Natural killer cell (primary cell): ENCODE data around the gene GALNT5. TPM values are rescaled to one million over a fixed set of nuclear protein-coding genes. Genes with fewer than 3 reads are reported as not detected.

Experiments used
- ATAC-seq, 3 donors: fragments of 150-1000 bp in 2 of 3; fragments of 200-7000 bp in 1 of 3; cut with Tn5 transposase; 1 replicate in 1 of 3; 2 replicates in 2 of 3; pipeline ENCODE4 v1.10.0; 2021; ENCODE audit warnings: mild to moderate bottlenecking in 2 of 3, moderate library complexity in 2 of 3
- DNase-seq, 2 donors: peaks; one replicate each; pipeline versions ENCODE4 v3.0.0 to v3.0.0-alpha.2; 2013 to 2021; ENCODE audit warnings: mixed read lengths in 1 of 2
- H3K27ac ChIP-seq: one replicate; pipeline ENCODE4 v1.5.1; 2013; ENCODE audit warnings: mild to moderate bottlenecking, low read length
- H3K27me3 ChIP-seq: one replicate; pipeline ENCODE4 v1.6.1; 2013; ENCODE audit warnings: low read length; ENCODE audit not compliant: control insufficient read depth, insufficient read depth
- H3K36me3 ChIP-seq: one replicate; pipeline ENCODE4 v1.6.1; 2013; ENCODE audit warnings: low read length; ENCODE audit not compliant: control insufficient read depth, insufficient read depth
- H3K4me1 ChIP-seq: one replicate; pipeline ENCODE4 v1.6.1; 2013; ENCODE audit warnings: low read length; ENCODE audit not compliant: control insufficient read depth, insufficient read depth
- H3K4me3 ChIP-seq: one replicate; pipeline ENCODE4 v1.5.1; 2013; ENCODE audit warnings: low read length
- H3K9me3 ChIP-seq: one replicate; pipeline ENCODE4 v1.6.1; 2013; ENCODE audit warnings: low read length; ENCODE audit not compliant: control insufficient read depth, insufficient read depth
- H3K27ac Mint-ChIP-seq, 2 donors: one replicate each; pipeline ENCODE4 v1.8.0; 2022; ENCODE audit warnings: mild to moderate bottlenecking in 2 of 2, mixed read lengths in 2 of 2, moderate library complexity in 1 of 2
- H3K27me3 Mint-ChIP-seq, 2 donors: one replicate each; pipeline ENCODE4 v1.8.0; 2022; ENCODE audit warnings: low read depth in 2 of 2, mixed read lengths in 2 of 2
- H3K36me3 Mint-ChIP-seq: one replicate; pipeline ENCODE4 v1.8.0; 2022; ENCODE audit warnings: mixed read lengths
- H3K4me1 Mint-ChIP-seq, 2 donors: one replicate each; pipeline ENCODE4 v1.8.0; 2022; ENCODE audit warnings: mixed read lengths in 2 of 2
- H3K4me3 Mint-ChIP-seq: one replicate; pipeline ENCODE4 v1.8.0; 2022; ENCODE audit warnings: mild to moderate bottlenecking, moderate library complexity, mixed read lengths
- H3K9me3 Mint-ChIP-seq, 2 donors: one replicate each; pipeline ENCODE4 v1.8.0; 2022; ENCODE audit warnings: mixed read lengths in 2 of 2
- WGBS: methylation state at CpG from one replicate; pipeline ENCODE4 v1.1.7; 2013; ENCODE audit warnings: missing lambda C conversion rate; ENCODE audit not compliant: insufficient coverage; 5-methylcytosine and 5-hydroxymethylcytosine counted together
- intact Hi-C: fragments of 100-400 bp; cut with micrococcal nuclease; formaldehyde crosslinking; loops from one replicate; pipeline ENCODE4 v1.14.2; 2022
- total RNA-seq, 4 donors: library from RNA; stranded (reverse); fragments of 120-200 nt in 1 of 4; gene quantifications; one replicate each; pipeline versions ENCODE4 v1.2.3 to v1.2.4, GENCODE V29; 2013 to 2022
- TF ChIP-seq, protein P1 (sequence below): fragments of 200-600 bp; IDR thresholded peaks from one replicate; pipeline ENCODE4 v1.8.0; 2022; ENCODE audit warnings: antibody characterized with exemption

The GALNT5 gene
- total RNA-seq, 3 donors from 2014 or later (not counting 1 experiment from before 2014, with no cell fraction given): not detected

DNA sequence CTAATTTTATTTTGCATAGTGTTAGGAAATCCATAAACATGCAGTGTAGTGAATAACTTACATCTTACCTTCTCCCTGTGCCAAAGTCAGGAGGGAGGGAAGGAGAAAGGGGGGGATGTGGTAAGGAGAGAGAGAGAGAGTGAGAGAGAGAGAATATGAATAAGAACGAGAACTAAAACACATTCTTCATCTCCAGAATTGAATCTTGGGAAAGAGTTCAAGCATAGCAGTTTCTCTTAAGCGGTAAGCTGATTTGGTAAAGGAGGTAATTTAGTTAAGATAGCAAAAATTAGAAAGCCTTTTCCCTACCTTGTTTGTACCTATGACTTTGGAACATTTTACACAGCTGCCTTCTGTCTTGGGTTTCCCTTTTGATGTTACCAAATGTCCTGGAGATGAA lies 52.4 kb downstream of the GALNT5 start:
- no peaks in the 10 kb centered on the region for H3K27me3 ChIP-seq
- Mint-ChIP-seq H3K36me3 (no peaks in the 10 kb centered on the region), H3K27ac (no peak overlapping the region), H3K9me3 (no peaks in the 10 kb centered on the region), H3K4me3 (no peak overlapping the region), H3K27me3 (peaks cover 7 to 23% of the 10 kb centered on the region in 2 donors), H3K4me1 (no peaks in the 10 kb centered on the region)
- no peak overlapping the region for H3K4me3 ChIP-seq
- WGBS: no CpG with 5 or more reads among the region's 2 CpGs
- intact Hi-C loops: no loop called here
- no peaks in the 10 kb centered on the region for H3K4me1 ChIP-seq
- H3K27ac ChIP-seq: no peak overlapping the region
- DNase-seq (no peak), ATAC-seq (no peak)
- TF ChIP-seq, protein P1, sequence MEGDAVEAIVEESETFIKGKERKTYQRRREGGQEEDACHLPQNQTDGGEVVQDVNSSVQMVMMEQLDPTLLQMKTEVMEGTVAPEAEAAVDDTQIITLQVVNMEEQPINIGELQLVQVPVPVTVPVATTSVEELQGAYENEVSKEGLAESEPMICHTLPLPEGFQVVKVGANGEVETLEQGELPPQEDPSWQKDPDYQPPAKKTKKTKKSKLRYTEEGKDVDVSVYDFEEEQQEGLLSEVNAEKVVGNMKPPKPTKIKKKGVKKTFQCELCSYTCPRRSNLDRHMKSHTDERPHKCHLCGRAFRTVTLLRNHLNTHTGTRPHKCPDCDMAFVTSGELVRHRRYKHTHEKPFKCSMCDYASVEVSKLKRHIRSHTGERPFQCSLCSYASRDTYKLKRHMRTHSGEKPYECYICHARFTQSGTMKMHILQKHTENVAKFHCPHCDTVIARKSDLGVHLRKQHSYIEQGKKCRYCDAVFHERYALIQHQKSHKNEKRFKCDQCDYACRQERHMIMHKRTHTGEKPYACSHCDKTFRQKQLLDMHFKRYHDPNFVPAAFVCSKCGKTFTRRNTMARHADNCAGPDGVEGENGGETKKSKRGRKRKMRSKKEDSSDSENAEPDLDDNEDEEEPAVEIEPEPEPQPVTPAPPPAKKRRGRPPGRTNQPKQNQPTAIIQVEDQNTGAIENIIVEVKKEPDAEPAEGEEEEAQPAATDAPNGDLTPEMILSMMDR: no peak
- H3K9me3 ChIP-seq: no peaks in the 10 kb centered on the region
- H3K36me3 ChIP-seq: no peaks in the 10 kb centered on the region

DNA sequence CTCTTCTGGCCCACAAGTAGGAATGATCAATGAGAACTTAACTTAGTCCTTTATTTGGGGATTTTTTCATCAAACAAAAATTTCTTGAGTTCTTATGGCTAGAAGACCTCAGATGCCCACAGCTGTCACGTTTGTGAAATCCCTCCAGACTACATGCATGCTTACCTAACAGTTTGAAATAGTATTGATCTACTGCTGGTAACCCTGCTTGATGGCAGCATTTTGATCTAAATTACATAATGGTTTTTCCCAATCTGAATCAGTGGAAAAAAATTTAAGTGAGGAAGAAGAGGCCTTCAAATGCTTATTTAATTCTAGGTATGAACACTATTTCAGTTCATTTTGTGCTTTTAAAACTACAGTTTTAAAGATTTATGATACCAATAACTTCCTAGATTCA lies 54.2 kb downstream of the GALNT5 start:
- Histone ChIP-seq H3K27ac (no peak overlapping the region), H3K27me3 (no peaks in the 10 kb centered on the region), H3K36me3 (no peaks in the 10 kb centered on the region), H3K9me3 (no peaks in the 10 kb centered on the region), H3K4me1 (no peaks in the 10 kb centered on the region), H3K4me3 (no peak overlapping the region)
- intact Hi-C loops: no loop called here
- Mint-ChIP-seq H3K36me3 (no peaks in the 10 kb centered on the region), H3K4me3 (no peak overlapping the region), H3K27ac (no peak overlapping the region), H3K9me3 (no peaks in the 10 kb centered on the region), H3K27me3 (peaks cover 7 to 23% of the 10 kb centered on the region in 2 donors), H3K4me1 (no peaks in the 10 kb centered on the region)
- TF ChIP-seq, protein P1: no peak
- WGBS: 78% methylated on average over 1 of the region's 1 CpG
- DNase-seq: no peak
- no peak for ATAC-seq

DNA sequence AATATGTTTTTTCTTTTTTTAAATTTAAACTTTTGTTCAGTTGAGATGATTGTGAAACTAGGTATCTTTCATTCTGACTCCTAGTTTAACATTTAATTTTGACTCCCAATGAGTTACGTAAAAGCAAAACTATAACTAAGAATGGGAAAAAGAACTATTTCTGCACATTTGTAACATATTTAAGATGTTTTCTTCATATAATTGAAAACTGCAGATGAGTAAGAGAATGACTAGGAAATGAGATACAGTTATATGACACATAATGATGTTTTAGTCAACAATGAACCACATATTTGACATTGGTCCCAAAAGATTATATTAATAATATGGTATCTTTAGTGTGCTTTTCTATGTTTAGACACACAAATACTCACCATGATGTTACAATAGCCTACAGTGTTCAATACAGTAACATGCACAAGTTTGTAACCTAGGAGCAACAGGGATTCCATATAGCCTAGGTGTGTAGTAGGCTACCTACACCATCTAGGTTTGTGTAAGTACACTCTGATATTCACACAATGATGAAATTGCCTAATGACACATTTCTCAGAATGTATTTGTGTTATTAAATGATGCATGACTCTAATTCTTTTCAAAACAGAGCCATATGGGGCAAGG lies 55.5 kb downstream of the GALNT5 start:
- Mint-ChIP-seq H3K9me3 (no peaks in the 10 kb centered on the region), H3K4me1 (no peaks in the 10 kb centered on the region), H3K27me3 (peaks cover 7 to 15% of the 10 kb centered on the region in 2 donors), H3K27ac (no peak overlapping the region), H3K36me3 (no peaks in the 10 kb centered on the region), H3K4me3 (no peak overlapping the region)
- Histone ChIP-seq H3K36me3 (no peaks in the 10 kb centered on the region), H3K27me3 (no peaks in the 10 kb centered on the region), H3K9me3 (no peaks in the 10 kb centered on the region), H3K4me1 (no peaks in the 10 kb centered on the region), H3K4me3 (no peak overlapping the region), H3K27ac (no peak overlapping the region)
- TF ChIP-seq, protein P1: no peak
- WGBS: no CpG with 5 or more reads among the region's 1 CpG
- intact Hi-C loops: no loop called here
- ATAC-seq (no peak), DNase-seq (no peak)

- Mint-ChIP-seq H3K27me3 (peaks cover 3 to 5% of the 10 kb centered on the region in 2 donors), H3K4me1 (peaks cover 0 to 5% of the 10 kb centered on the region in 2 donors), H3K9me3 (no peaks in the 10 kb centered on the region), H3K36me3 (no peaks in the 10 kb centered on the region), H3K4me3 (no peak overlapping the region), H3K27ac (no peak overlapping the region)
- H3K27me3 ChIP-seq: no peaks in the 10 kb centered on the region
- intact Hi-C loops: no loop called here
- H3K9me3 ChIP-seq: no peaks in the 10 kb centered on the region
- DNase-seq: no peak
- no peak for ATAC-seq
- no peak overlapping the region for H3K27ac ChIP-seq
- H3K4me1 ChIP-seq: no peaks in the 10 kb centered on the region
- H3K4me3 ChIP-seq: no peak overlapping the region
- TF ChIP-seq, protein P1: no peak
- H3K36me3 ChIP-seq: peaks cover 3% of the 10 kb centered on the region
- WGBS: 91% methylated on average over 4 of the region's 4 CpGs
Observed at GRCh38 chr2:157315901-157316300, 58.4 kb downstream of the GALNT5 start.
